Stimulated activated naive B cell treated with anti-CD40 and anti-IgM and Interleukin-4, amounts not matched to agents 10 μg/mL and 1 μg/mL and 100 μg/mL, for 72 hours (primary cell): ENCODE data around the gene SORCS2.

ENCODE experiments used
- ATAC-seq, 2 donors: fragments of 150-1000 bp; cut with Tn5 transposase; replicated peaks; 2 replicates each; pipeline ENCODE4 v1.10.0; 2021; ENCODE audit warnings: moderate library complexity in 1 of 2
- DNase-seq: peaks from one replicate; pipeline ENCODE4 v3.0.0; 2021
- H3K27ac Mint-ChIP-seq: one replicate; pipeline ENCODE4 v1.8.0; 2022; ENCODE audit warnings: mild to moderate bottlenecking, mixed read lengths
- H3K27me3 Mint-ChIP-seq, 2 donors: one replicate each; pipeline ENCODE4 v1.8.0; 2022; ENCODE audit warnings: mixed read lengths in 2 of 2
- H3K36me3 Mint-ChIP-seq, 2 donors: one replicate each; pipeline ENCODE4 v1.8.0; 2022; ENCODE audit warnings: mixed read lengths in 2 of 2, mild to moderate bottlenecking in 1 of 2
- H3K4me1 Mint-ChIP-seq, 2 donors: one replicate each; pipeline ENCODE4 v1.8.0; 2022; ENCODE audit warnings: mixed read lengths in 2 of 2, mild to moderate bottlenecking in 1 of 2
- H3K4me3 Mint-ChIP-seq, 2 donors: one replicate each; pipeline ENCODE4 v1.8.0; 2022; ENCODE audit warnings: mild to moderate bottlenecking in 2 of 2, mixed read lengths in 2 of 2, moderate library complexity in 1 of 2
- H3K9me3 Mint-ChIP-seq, 2 donors: one replicate each; pipeline ENCODE4 v1.8.0; 2022; ENCODE audit warnings: mixed read lengths in 2 of 2, mild to moderate bottlenecking in 1 of 2

SORCS2 gene

DNA sequence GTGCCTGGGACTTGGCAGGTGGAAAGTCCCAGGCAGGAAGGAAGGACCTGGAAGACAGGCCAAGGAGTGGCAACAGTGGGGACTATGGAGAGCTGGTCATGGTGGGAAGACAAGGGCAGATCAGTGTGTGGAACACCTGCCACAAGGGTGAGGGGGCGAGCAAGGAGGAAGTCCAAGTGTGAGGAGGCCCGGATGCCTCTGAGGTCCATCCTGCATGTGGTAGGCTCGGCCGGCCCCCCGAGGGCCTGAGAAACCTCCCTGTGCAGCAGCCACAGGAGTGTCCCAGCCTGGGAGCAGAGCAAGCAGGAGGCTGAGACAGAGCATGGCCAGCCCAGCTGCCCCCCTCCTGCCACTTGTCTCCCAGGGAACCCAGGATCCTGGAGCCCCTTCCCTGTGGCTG lies 282.9 kb downstream of the SORCS2 start:
- Mint-ChIP-seq H3K4me1 (no peaks in the 10 kb centered on the region), H3K4me3 (no peak overlapping the region), H3K9me3 (no peaks in the 10 kb centered on the region), H3K36me3 (no peaks in the 10 kb centered on the region), H3K27me3 (peaks cover 11 to 21% of the 10 kb centered on the region in 2 donors), H3K27ac (no peak overlapping the region)
- DNase-seq, result no peak
- ATAC-seq, result no peak

DNA sequence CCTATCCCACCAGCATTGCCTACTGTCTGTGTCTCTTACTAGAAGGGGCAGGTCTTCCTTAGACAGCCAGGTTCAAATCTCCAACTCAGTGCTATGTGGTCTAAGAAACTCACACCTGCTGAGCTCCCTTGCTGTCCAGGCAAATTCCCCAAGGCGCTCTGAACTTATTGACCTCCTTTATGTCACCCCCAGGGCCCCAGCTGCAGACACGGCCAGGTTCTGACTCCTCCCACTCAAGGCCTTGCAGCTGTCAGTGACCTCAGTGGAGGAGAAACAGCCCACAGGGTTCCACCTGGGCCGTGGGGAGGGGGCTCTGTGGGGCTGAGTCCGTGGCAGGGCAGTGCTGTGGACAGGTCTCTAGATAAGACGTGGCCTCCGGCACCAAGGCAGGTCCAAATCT lies 284.5 kb downstream of the SORCS2 start:
- H3K4me3 Mint-ChIP-seq, result no peak overlapping the region
- ATAC-seq (no peak), DNase-seq (no peak)
- H3K27me3 Mint-ChIP-seq, result peaks cover 11 to 14% of the 10 kb centered on the region in 2 donors
- no peak overlapping the region for H3K27ac Mint-ChIP-seq
- no peaks in the 10 kb centered on the region for H3K36me3 Mint-ChIP-seq
- H3K4me1 Mint-ChIP-seq, result no peaks in the 10 kb centered on the region
- no peaks in the 10 kb centered on the region for H3K9me3 Mint-ChIP-seq

DNA sequence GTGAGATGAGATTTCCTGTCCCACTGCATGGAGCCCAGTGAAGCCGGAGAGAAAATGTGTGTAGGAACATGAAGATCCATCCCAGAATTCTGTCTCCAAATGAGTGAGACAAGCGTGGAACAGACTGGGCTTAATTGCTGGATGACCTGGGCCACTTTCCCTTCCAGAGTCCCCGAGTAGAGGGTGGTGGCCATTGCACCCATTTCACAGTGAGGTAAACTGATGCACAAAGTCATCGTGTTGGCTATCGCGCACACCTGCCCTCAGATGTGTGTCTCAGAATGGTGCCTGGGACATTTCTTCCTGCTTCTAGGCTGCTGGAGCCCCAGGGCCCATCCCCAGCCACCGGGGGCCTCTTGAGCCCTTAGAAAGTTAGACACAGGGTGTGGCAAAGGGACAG lies 285.4 kb downstream of the SORCS2 start:
- ATAC-seq (no peak), DNase-seq (no peak)
- no peaks in the 10 kb centered on the region for H3K4me1 Mint-ChIP-seq
- no peaks in the 10 kb centered on the region for H3K9me3 Mint-ChIP-seq
- H3K36me3 Mint-ChIP-seq, result no peaks in the 10 kb centered on the region
- H3K27ac Mint-ChIP-seq, result no peak overlapping the region
- H3K4me3 Mint-ChIP-seq, result no peak overlapping the region
- peaks cover 5 to 7% of the 10 kb centered on the region in 2 donors for H3K27me3 Mint-ChIP-seq

DNA sequence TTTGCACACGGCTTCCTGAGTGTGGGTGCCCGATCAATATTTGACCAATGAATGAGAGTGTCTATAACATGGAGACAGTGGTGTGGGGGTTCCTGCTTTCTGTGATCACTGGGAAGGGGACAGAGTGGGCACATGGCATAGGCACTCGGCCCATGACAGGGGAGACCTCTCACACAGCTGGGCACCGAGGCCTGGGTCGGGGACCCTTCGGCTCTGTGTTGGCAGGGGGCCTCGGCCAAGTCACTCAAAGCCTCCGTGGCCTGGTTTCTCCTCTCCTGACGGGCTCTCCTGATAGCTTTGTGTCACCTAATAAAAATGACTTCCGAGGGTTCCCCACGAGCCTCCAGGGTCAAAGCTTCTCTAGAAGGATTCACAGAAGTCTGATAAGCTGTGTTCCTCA lies 286.3 kb downstream of the SORCS2 start:
- ATAC-seq (no peak), DNase-seq (no peak)
- H3K4me3 Mint-ChIP-seq, result no peak overlapping the region
- H3K27ac Mint-ChIP-seq, result no peak overlapping the region
- no peaks in the 10 kb centered on the region for H3K4me1 Mint-ChIP-seq
- H3K27me3 Mint-ChIP-seq, result no peaks in the 10 kb centered on the region
- no peaks in the 10 kb centered on the region for H3K9me3 Mint-ChIP-seq
- H3K36me3 Mint-ChIP-seq, result no peaks in the 10 kb centered on the region

DNA sequence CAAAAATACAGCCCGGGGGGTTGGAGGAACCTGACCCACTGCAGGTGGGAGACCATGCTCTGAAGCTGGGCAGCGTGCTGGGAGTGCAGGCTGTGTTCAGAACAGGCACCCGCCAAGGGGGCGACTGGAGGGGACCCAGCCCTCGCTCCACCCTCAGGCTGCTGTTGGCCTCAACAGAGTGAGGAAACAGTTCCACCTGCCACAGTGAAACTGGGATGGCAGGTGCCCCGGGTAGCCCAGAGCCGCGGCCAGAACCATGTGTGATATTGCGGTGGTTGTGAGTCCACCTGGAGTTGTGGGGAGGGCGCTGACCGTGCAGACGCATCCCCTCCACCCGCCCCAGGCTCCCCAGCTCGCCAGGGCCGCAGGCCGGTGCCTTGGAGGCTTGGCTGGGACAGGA lies 288.1 kb downstream of the SORCS2 start:
- no peaks in the 10 kb centered on the region for H3K4me1 Mint-ChIP-seq
- peaks cover 0 to 6% of the 10 kb centered on the region in 2 donors for H3K27me3 Mint-ChIP-seq
- ATAC-seq (no peak), DNase-seq (no peak)
- H3K27ac Mint-ChIP-seq, result no peak overlapping the region
- H3K9me3 Mint-ChIP-seq, result no peaks in the 10 kb centered on the region
- no peak overlapping the region for H3K4me3 Mint-ChIP-seq
- H3K36me3 Mint-ChIP-seq, result no peaks in the 10 kb centered on the region

DNA sequence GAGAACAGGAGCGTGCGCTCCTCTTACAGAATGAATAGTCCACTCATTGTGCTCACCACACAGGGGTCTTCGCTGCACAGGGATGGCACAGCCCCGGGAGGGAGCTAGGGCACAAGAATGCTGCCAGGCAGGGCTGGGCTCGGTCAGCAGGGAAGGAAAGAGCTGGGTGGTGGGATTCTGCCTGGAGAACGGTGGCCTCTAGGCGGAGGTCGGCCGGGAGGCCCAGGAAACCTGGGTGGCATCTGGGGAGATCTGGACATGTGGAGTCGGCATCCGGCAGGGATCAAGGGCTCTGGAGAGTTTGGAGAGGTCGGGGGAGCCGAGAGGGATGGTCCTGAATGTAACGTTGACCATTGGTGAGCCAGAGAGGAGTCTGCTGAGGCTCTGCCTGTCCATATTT lies 288.9 kb downstream of the SORCS2 start:
- DNase-seq (no peak), ATAC-seq (no peak)
- no peaks in the 10 kb centered on the region for H3K9me3 Mint-ChIP-seq
- H3K27ac Mint-ChIP-seq, result no peak overlapping the region
- peaks cover 0 to 6% of the 10 kb centered on the region in 2 donors for H3K27me3 Mint-ChIP-seq
- no peaks in the 10 kb centered on the region for H3K4me1 Mint-ChIP-seq
- H3K4me3 Mint-ChIP-seq, result no peak overlapping the region
- H3K36me3 Mint-ChIP-seq, result peaks cover 0 to 2% of the 10 kb centered on the region in 2 donors

DNA sequence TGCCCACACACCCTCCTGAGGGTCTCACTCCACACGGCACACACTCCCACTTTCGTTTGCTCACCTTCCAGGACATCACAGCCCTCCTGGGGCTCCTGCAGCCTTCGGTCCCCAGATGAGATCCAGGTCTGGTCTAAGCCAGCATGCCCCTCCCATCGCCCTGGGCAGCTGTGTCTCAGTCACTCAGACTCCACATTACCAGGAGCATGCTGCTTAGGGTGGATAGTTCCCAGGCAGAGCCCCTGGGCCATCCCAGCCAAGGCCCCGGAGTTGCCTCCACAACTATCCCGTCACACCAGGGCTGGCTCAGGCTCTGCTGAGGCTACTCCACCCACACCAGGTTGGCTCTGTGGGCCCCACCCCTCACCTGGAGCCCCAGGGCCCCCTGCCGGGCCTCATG lies 292.8 kb downstream of the SORCS2 start:
- no peaks in the 10 kb centered on the region for H3K9me3 Mint-ChIP-seq
- DNase-seq (no peak), ATAC-seq (no peak)
- H3K27me3 Mint-ChIP-seq, result peaks cover 15 to 21% of the 10 kb centered on the region in 2 donors
- no peak overlapping the region for H3K27ac Mint-ChIP-seq
- peaks cover 0 to 2% of the 10 kb centered on the region in 2 donors for H3K36me3 Mint-ChIP-seq
- no peak overlapping the region for H3K4me3 Mint-ChIP-seq
- H3K4me1 Mint-ChIP-seq, result no peaks in the 10 kb centered on the region

DNA sequence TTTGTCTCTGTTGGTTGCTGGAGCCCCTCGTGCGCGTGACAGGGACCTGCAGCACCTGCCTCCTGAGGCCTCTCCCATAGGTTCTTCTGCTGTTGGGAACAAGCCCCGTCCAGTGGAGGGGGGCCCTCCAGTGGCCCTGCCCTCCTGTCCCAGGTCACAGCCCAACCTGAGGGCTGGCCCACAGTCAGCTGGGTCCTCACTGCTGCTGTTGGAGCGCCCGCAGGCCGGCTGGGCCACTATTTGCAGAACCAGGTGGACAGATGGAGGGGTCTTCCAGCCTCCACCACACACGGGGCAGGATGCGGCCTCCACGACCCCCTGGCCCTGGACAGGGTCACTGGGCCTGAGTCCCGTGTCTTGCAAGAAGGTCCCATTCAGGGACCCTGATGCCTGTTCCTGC lies 293.8 kb downstream of the SORCS2 start:
- no peak for DNase-seq
- Mint-ChIP-seq H3K36me3 (peaks cover 0 to 2% of the 10 kb centered on the region in 2 donors), H3K4me1 (no peaks in the 10 kb centered on the region), H3K4me3 (no peak overlapping the region), H3K27me3 (peaks cover 15 to 21% of the 10 kb centered on the region in 2 donors), H3K27ac (no peak overlapping the region), H3K9me3 (peaks cover 0 to 2% of the 10 kb centered on the region in 2 donors)
- no peak for ATAC-seq

DNA sequence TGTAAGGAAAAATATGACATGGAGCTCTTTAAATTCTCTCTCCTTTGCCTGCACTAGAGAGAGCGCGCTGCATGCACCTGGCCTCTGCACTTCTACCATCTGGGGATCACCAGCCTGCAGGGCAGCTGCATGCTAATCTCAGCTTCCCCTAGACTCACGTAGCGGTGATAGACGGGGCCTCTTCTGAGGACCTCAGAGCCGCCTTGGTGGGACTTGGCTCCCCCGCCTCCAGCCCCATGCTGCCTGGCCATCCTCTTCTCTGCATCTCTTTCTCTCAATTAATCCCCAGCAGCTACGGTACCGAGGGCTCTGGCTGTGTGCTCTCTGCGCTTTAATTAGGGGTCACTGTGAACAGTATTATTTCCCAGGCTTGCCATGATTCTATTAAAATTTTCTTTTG lies 295.2 kb downstream of the SORCS2 start:
- Mint-ChIP-seq H3K27ac (no peak overlapping the region), H3K9me3 (peaks cover 0 to 3% of the 10 kb centered on the region in 2 donors), H3K27me3 (peaks cover 15 to 21% of the 10 kb centered on the region in 2 donors), H3K4me1 (no peaks in the 10 kb centered on the region), H3K4me3 (no peak overlapping the region), H3K36me3 (peaks cover 0 to 2% of the 10 kb centered on the region in 2 donors)
- ATAC-seq (no peak), DNase-seq (no peak)

DNA sequence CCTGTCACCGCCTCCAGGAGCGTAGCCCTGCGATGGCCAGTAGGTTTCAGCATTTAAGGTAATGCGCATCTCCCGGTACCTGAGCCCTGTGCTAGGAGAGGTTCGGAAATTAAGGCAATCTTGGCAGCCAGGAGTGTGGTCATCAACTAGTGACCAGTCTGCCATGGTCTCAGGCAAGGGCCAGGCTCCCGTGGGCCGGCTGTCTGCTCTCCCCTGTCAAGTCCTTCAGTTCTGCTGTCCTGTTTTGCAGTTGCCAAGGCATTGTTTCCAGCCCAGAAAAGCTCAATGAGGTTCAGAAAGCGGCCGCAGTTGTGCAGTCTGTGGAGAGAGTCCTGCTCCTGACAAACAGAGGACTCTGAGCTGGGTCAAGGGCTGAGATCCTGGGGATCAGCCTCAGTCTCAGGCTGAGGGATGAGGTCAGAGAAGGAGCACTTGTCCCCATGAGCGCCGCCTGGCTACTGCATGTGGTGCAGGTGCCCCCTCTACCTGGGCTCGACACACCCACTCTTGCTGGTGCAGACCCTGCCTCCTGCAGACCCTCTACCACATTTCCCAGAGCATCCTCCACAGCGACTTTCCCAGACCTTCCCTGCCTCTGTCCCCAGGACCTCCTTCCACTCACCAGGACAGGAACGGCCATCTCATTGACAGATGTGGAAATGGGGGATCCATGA lies 295.8 kb downstream of the SORCS2 start:
- no peak for ATAC-seq
- peaks cover 15 to 21% of the 10 kb centered on the region in 2 donors for H3K27me3 Mint-ChIP-seq
- H3K36me3 Mint-ChIP-seq, result peaks cover 0 to 2% of the 10 kb centered on the region in 2 donors

DNA sequence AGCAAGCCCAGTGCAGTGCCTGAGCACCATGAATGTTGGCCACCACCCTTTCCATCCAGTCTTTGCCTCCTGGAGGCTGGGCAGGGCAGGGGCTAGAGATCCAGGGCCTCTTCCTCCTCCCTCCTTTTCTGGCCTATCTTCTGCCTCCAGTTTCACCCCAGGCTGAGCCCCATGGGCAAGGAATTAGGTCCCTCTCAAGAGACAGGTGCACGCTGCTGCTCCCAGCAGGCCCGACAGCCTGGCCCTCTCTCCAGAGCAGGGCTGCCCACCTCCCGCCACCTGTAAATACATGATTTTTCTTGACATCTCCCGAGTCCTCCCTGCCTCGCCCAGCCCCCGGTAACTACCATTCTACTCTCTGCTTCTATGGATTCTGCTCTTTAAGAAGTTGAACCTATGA lies 299.6 kb downstream of the SORCS2 start:
- H3K36me3 Mint-ChIP-seq, result no peaks in the 10 kb centered on the region
- H3K4me1 Mint-ChIP-seq, result no peaks in the 10 kb centered on the region
- H3K4me3 Mint-ChIP-seq, result no peak overlapping the region
- DNase-seq (no peak), ATAC-seq (no peak)
- H3K9me3 Mint-ChIP-seq, result peaks cover 0 to 4% of the 10 kb centered on the region in 2 donors
- no peak overlapping the region for H3K27ac Mint-ChIP-seq
- peaks cover 15% of the 10 kb centered on the region in 2 donors for H3K27me3 Mint-ChIP-seq

More for the DNA sequence above, 295.8 kb downstream of the SORCS2 start:
- no peaks in the 10 kb centered on the region for H3K4me1 Mint-ChIP-seq
- H3K27ac Mint-ChIP-seq, result no peak overlapping the region
- no peak overlapping the region for H3K4me3 Mint-ChIP-seq
- DNase-seq, result no peak
- peaks cover 0 to 4% of the 10 kb centered on the region in 2 donors for H3K9me3 Mint-ChIP-seq

DNA sequence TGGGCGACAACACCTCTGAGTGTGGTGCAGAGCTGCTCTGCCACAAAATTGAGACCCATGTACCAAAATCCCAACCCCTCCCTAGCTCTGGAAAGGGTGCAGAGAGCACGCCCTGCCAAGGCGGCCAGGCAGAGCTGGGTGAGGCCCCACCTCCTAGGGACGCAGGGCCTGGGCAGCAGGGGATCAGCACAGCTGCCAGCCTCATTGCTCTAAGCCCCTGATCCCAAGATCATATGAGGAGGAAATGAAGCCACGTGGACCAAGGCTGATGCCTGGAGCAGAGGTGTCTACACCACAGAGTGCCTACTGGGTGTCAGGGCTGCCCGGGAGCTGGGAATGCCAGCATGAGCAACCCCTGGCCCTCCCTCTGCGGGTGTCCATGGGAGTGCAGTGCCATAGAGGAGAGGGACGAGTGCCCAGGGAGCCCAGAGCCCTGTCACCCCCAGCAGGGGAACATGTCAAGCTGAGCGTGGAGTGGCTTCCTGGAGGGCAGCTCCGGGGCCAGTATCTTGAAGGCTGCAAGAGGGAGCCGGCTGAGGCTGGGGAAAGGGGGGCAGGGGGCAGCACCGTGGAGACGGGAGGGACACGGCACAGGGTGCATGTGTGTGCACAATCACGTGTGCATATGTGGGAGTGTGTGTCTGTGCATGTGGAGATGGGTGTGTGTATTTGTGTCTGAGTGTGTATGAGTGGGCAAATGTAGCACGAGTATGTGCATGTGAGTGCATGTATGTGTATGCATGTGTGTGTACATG lies 306.3 kb downstream of the SORCS2 start:
- H3K9me3 Mint-ChIP-seq, result no peaks in the 10 kb centered on the region
- H3K36me3 Mint-ChIP-seq, result no peaks in the 10 kb centered on the region
- peaks cover 5 to 11% of the 10 kb centered on the region in 2 donors for H3K27me3 Mint-ChIP-seq
- DNase-seq, result no peak
- ATAC-seq, result no peak
- no peaks in the 10 kb centered on the region for H3K4me1 Mint-ChIP-seq
- H3K27ac Mint-ChIP-seq, result no peak overlapping the region
- no peak overlapping the region for H3K4me3 Mint-ChIP-seq

DNA sequence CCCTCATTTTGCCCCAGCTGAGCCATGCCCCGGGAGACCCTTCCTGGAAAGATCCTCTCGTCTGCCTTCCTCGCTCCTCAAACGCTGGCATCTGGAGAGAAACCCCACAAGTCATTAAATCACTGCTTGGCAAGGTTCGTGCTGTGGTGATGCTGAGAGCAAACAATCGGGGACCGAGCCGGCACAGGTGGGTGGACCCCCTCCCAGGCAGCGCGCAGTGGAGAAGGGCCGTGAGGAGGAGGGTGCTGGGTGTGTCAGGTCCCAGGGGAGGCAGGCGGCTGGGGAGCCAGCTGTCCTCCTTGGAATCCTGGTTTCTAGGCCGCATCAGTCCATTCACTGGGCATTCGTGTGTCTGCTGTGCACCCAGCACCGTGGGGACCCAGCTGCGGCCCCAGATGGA lies 307.3 kb downstream of the SORCS2 start:
- ATAC-seq, result no peak
- Mint-ChIP-seq H3K9me3 (no peaks in the 10 kb centered on the region), H3K27ac (no peak overlapping the region), H3K36me3 (no peaks in the 10 kb centered on the region), H3K4me3 (no peak overlapping the region), H3K4me1 (no peaks in the 10 kb centered on the region), H3K27me3 (peaks cover 5 to 11% of the 10 kb centered on the region in 2 donors)
- DNase-seq, result no peak

DNA sequence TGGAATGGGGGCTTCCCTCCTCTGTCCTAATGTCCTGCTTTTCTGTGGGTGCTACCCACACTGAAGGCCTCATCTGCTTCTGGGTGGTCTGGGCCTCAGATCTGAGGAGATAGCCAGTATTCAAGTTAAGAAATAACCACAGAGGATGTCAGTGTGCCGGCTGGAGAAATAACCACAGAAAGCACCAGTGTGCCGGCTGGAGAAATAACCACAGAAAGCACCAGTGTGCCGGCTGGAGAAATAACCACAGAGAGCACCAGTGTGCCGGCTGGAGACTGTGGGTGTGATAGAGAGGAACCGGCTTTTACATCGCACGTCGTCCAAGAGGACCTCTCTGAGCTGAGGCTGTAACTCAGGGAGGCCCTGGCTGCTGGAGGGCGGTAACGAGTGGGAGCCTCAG lies 308.1 kb downstream of the SORCS2 start:
- peaks cover 5 to 11% of the 10 kb centered on the region in 2 donors for H3K27me3 Mint-ChIP-seq
- ATAC-seq (no peak), DNase-seq (no peak)
- no peaks in the 10 kb centered on the region for H3K4me1 Mint-ChIP-seq
- H3K27ac Mint-ChIP-seq, result no peak overlapping the region
- H3K4me3 Mint-ChIP-seq, result no peak overlapping the region
- no peaks in the 10 kb centered on the region for H3K9me3 Mint-ChIP-seq
- H3K36me3 Mint-ChIP-seq, result no peaks in the 10 kb centered on the region

DNA sequence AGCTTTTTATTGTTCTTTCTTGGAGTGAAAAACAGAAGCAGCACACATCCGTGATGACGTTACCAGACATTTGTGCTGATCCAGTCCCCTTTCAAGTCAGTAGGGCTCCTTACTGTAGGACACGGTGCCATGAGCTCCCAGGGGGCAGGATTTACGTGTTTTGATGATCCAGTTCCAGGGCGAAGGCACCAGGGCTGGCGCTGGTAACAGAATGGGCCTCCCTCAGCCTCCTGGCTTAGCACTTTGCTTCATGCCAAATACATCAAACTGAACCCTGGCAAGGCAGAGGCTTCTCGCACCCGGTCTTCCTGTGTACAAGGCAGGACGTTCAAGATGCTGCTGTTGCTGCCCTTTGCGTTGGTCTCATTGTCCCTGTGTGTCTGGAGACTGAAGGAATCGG lies 309.0 kb downstream of the SORCS2 start:
- H3K36me3 Mint-ChIP-seq, result no peaks in the 10 kb centered on the region

More for the DNA sequence above, 309.0 kb downstream of the SORCS2 start:
- no peaks in the 10 kb centered on the region for H3K4me1 Mint-ChIP-seq
- DNase-seq (no peak), ATAC-seq (no peak)
- H3K9me3 Mint-ChIP-seq, result no peaks in the 10 kb centered on the region
- no peak overlapping the region for H3K27ac Mint-ChIP-seq
- peaks cover 5 to 11% of the 10 kb centered on the region in 2 donors for H3K27me3 Mint-ChIP-seq
- no peak overlapping the region for H3K4me3 Mint-ChIP-seq
